ENCODE measurements around the gene C10orf143. TPM values are rescaled to one million over a fixed set of nuclear protein-coding genes. Genes with fewer than 3 reads are reported as not detected.

The C10orf143 gene
- polyA plus RNA-seq, 1 donor, result 2.7 TPM

- no peak for DNase-seq (ENCODE audit: low read depth)
Observed at GRCh38 chr10:130016095-130016494, 94.5 kb downstream of the C10orf143 start.

- DNase-seq (ENCODE audit: low read depth), result no peak
Observed at GRCh38 chr10:130015075-130015695, 95.4 kb downstream of the C10orf143 start.

DNA sequence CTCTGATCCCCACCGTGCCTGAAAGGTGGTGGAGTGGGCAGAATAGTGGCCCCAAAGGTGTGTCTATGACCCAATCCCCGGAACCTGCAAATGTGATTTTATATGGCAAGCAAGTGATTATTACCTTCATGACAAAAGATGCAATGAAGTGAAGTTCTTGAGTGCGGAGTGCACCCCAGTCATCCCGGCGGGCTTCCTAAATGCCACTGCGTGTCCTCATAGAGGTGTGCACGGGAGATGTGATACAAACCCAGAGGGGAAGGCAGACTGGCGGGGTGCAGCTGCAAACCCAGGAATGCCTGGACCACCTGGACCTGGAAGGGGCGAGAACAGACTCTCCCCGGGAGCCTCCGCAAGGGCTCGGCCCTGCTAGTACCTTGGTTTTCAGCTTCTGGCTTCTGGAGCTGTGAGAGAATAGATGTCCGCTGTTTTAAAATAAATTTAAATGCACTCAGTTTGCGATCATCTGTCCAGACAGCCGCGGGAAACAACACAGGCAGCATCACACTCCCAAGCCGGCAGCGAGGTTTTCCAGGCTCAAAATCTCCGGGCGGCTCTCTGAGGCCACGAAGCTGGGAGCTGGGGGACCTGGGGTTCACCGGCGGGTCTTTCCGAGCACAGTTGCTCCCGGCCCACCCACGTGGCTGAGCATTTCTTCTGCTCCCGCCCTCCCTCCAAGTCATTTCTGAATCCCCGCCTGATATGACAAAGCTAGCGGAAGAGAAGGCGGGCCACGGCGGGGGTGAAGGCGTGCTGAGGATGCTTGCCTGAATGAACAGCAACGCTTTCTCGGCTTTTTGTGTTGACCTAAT lies 96.2 kb downstream of the C10orf143 start:
- no peak for DNase-seq (ENCODE audit: low read depth)

Other genes starting within 250 kb of the C10orf143 start
- 57.0 TPM for gene EBF3, start 146.6 kb downstream of the C10orf143 start, polyA plus RNA-seq (ENCODE audit: insufficient read length)
- gene GLRX3, start 25.6 kb upstream of the C10orf143 start, polyA plus RNA-seq (ENCODE audit: insufficient read length), result 56.6 TPM